Psoas muscle (tissue), 8 donors: ENCODE results near the gene TXNDC11. TPM values are rescaled to one million over a fixed set of nuclear protein-coding genes. Genes with fewer than 3 reads are reported as not detected.

Source experiments
- ATAC-seq, 4 donors: fragments of 200-7000 bp; cut with Tn5 transposase; one replicate each; pipeline ENCODE4 v1.9.1; 2020; ENCODE audit warnings: moderate library complexity in 3 of 4, mild to moderate bottlenecking in 2 of 4
- DNase-seq, 2 donors: peaks; one replicate each; pipeline ENCODE4 v3.0.0-alpha.2; 2020
- H3K27ac ChIP-seq: fragments of 200-600 bp; one replicate; pipeline ENCODE4 v1.8.0; 2022
- H3K27me3 ChIP-seq, 3 donors: fragments of 200-600 bp in 1 of 3; one replicate each; pipeline versions ENCODE4 v1.6.1 to v1.8.0; 2013 to 2022; ENCODE audit warnings: low read length in 2 of 3, mild to moderate bottlenecking in 2 of 3, moderate library complexity in 1 of 3; ENCODE audit not compliant: insufficient read depth in 3 of 3
- H3K36me3 ChIP-seq, 2 donors: fragments of 200-600 bp in 1 of 2; one replicate each; pipeline versions ENCODE4 v1.6.1 to v1.8.0; 2013 to 2022; ENCODE audit warnings: low read depth in 1 of 2, mild to moderate bottlenecking in 1 of 2, moderate library complexity in 1 of 2; ENCODE audit not compliant: insufficient read depth in 1 of 2
- H3K4me1 ChIP-seq: fragments of 200-600 bp; one replicate; pipeline ENCODE4 v1.8.0; 2022
- H3K4me3 ChIP-seq: fragments of 200-600 bp; one replicate; pipeline ENCODE4 v1.8.0; 2022; ENCODE audit warnings: mild to moderate bottlenecking
- H3K9me3 ChIP-seq: fragments of 200-600 bp; one replicate; pipeline ENCODE4 v1.8.0; 2022
- CTCF ChIP-seq: fragments of 200-600 bp; IDR thresholded peaks from one replicate; pipeline ENCODE4 v1.8.0; 2022; ENCODE audit warnings: antibody characterized with exemption
- WGBS, 3 donors: extraction: QIAGEN DNeasy Blood & Tissue Kit; methylation state at CpG; one replicate each; pipeline versions ENCODE4 v1.1.6 to v1.1.7; 2013; 5-methylcytosine and 5-hydroxymethylcytosine counted together
- intact Hi-C, 2 donors: fragments of 100-400 bp; cut with DNase I; formaldehyde crosslinking; loops; one replicate each; pipeline versions ENCODE4 v1.11.0 to v1.14.2; 2022
- polyA plus RNA-seq, 3 donors: library from polyadenylated mRNA; stranded (reverse); fragments of 200-250 nt; gene quantifications; one replicate each; pipeline ENCODE4 v1.2.3, GENCODE V29; 2013
- total RNA-seq, 4 donors: library from RNA; stranded (reverse); fragmentation: NEBNext Ultra II Directional in 2 of 4; extraction: Animal tissue kit (Norgen Biotek cat#: 25700) in 2 of 4; gene quantifications; one replicate each; pipeline versions ENCODE4 v1.2.1 to v1.2.4, GENCODE V29; 2021 to 2023
- donor health status: healthy with polysubstance abuse.
- donor health status: DM: no; HTN: no; CAD: no; lungs with moderate emphysema.
- donor health status: Bipolar disorder and iron deficiency.
- donor health status: healthy.
- donor health status: DM: yes; HTN: yes; CAD: no.
- donor health status: DM: no; HTN: no; CAD: no.
- donor health status: DM: no; HTN: no; CAD: no.
- donor health status: DM: yes; HTN: yes; CAD: no.

The TXNDC11 gene
- total and polyA plus RNA-seq, 7 donors, result 21.3 to 49.1 (median 37.2) TPM

GRCh38 chr16:11671676-11672075 lies 71.0 kb downstream of the TXNDC11 start:
- no peak for TF ChIP-seq CTCF
- Histone ChIP-seq H3K27me3 (no peaks in the 10 kb centered on the region), H3K4me1 (peaks cover 75% of the 10 kb centered on the region), H3K27ac (peak overlapping the region; percentile 91), H3K36me3 (peaks cover 0 to 10% of the 10 kb centered on the region in 2 donors), H3K4me3 (peak overlapping the region; percentile 87), H3K9me3 (no peaks in the 10 kb centered on the region)
- DNase-seq, result no peak
- intact Hi-C loops, result no loop called here
- 51 to 78% (median 56%) methylated on average over 7 to 8 of the region's 8 CpGs for WGBS, 3 donors
- no peak for ATAC-seq

- ATAC-seq, result no peak
- peak overlapping the region; percentile 91 for H3K27ac ChIP-seq
- peaks cover 0 to 6% of the 10 kb centered on the region in 2 donors for H3K36me3 ChIP-seq
- no peak for TF ChIP-seq CTCF
- peaks cover 71% of the 10 kb centered on the region for H3K4me1 ChIP-seq
- H3K27me3 ChIP-seq, result no peaks in the 10 kb centered on the region
- no peak for DNase-seq
- peak overlapping the region; percentile 87 for H3K4me3 ChIP-seq
- H3K9me3 ChIP-seq, result no peaks in the 10 kb centered on the region
- intact Hi-C loops, result no loop called here
- 93 to 100% (median 99%) methylated on average over 2 of the region's 2 CpGs for WGBS, 3 donors
Measured at GRCh38 chr16:11671271-11671670, 71.4 kb downstream of the TXNDC11 start.

GRCh38 chr16:11670171-11671131 lies 72.2 kb downstream of the TXNDC11 start:
- Histone ChIP-seq H3K4me1 (peaks cover 63% of the 10 kb centered on the region), H3K4me3 (peak overlapping the region; percentile 87), H3K36me3 (no peaks in the 10 kb centered on the region), H3K27me3 (no peaks in the 10 kb centered on the region), H3K9me3 (no peaks in the 10 kb centered on the region), H3K27ac (peak overlapping the region; percentile 91)
- intact Hi-C loops, result no loop called here
- TF ChIP-seq CTCF, result no peak
- 44 to 68% (median 55%) methylated on average over 27 of the region's 27 CpGs for WGBS, 3 donors
- DNase-seq (peak in 1 of 2 donors; percentile 66), ATAC-seq (no peak)

GRCh38 chr16:11669380-11670146 lies 73.1 kb downstream of the TXNDC11 start:
- DNase-seq, result peak; percentile 74 to 85
- no peak for TF ChIP-seq CTCF
- peak; percentile 35 to 55 (median 37) for ATAC-seq
- H3K36me3 ChIP-seq, result no peaks in the 10 kb centered on the region
- H3K9me3 ChIP-seq, result no peaks in the 10 kb centered on the region
- H3K4me1 ChIP-seq, result peaks cover 54% of the 10 kb centered on the region
- H3K4me3 ChIP-seq, result peak overlapping the region; percentile 87
- H3K27me3 ChIP-seq, result no peaks in the 10 kb centered on the region
- peak overlapping the region; percentile 91 for H3K27ac ChIP-seq
- intact Hi-C loops, result loop anchor here in 1 of 2 donors (2.0 kb wide), 1 partner anchor 175 kb away; no protein-coding TSS in a partner anchor
- 11 to 37% (median 20%) methylated on average over 22 of the region's 22 CpGs for WGBS, 3 donors
